Endothelial cell of umbilical vein (primary cell): Measurements from ENCODE around the gene SRGAP3. TPM values are rescaled to one million over a fixed set of nuclear protein-coding genes. Genes with fewer than 3 reads are reported as not detected.

Experiments used
- BruUV-seq: library from RNA; stranded (reverse); fragments of 400-500 nt; replicated peaks from 2 replicates; lab custom pipeline; 2021; lab: Mats Ljungman, UMichigan
- CTCF ChIA-PET: fragments of 300-600, 350-600 bp; sonication (Branson Sonifier 250); formaldehyde crosslinking; loops from one replicate; lab custom pipeline; 2021; ENCODE audit warnings: antibody characterized with exemption, inconsistent platforms; lab: Charles Lee
- POLR2A ChIA-PET: fragments of 300-600, 350-600 bp; sonication (Branson Sonifier 250); formaldehyde crosslinking; loops from one replicate; lab custom pipeline; 2021; ENCODE audit warnings: antibody characterized with exemption, inconsistent platforms; lab: Charles Lee
- DNase-seq: peaks from one replicate; pipeline ENCODE4 v3.0.0-alpha.2; 2011; ENCODE audit warnings: low read depth, low spot score
- FAIRE-seq: peaks from 2 replicates; lab custom pipeline; 2011; peaks lifted over from hg19 to GRCh38; lab: Jason Lieb, UNC
- H2AFZ ChIP-seq: 2 replicates; pipeline ENCODE4 v1.6.0; 2012; ENCODE audit warnings: low read depth, low read length, control low read depth, inconsistent platforms
- H3K27ac ChIP-seq: 2 replicates; pipeline ENCODE4 v1.5.1; 2011; ENCODE audit warnings: low read depth, mild to moderate bottlenecking, control low read depth, low read length, moderate library complexity; ENCODE audit not compliant: insufficient read depth
- H3K27me3 ChIP-seq, 2 experiments: 2 replicates each; pipeline versions ENCODE4 v1.6.0 to v1.6.1; 2011; ENCODE audit warnings: low read length in 2 of 2, mixed read lengths in 1 of 2; ENCODE audit not compliant: control insufficient read depth in 2 of 2, insufficient read depth in 2 of 2
- H3K36me3 ChIP-seq, 2 experiments: 2 replicates in 1 of 2; 3 replicates in 1 of 2; pipeline ENCODE4 v1.5.1; 2011; ENCODE audit warnings: low read length in 2 of 2, mild to moderate bottlenecking in 1 of 2, moderate library complexity in 1 of 2; ENCODE audit not compliant: control insufficient read depth in 2 of 2, insufficient read depth in 2 of 2; ENCODE audit errors: extremely low read depth in 1 of 2
- H3K4me1 ChIP-seq: 3 replicates; pipeline ENCODE4 v1.5.1; 2011; ENCODE audit warnings: mild to moderate bottlenecking, low read length; ENCODE audit not compliant: control insufficient read depth, insufficient read depth; ENCODE audit errors: extremely low read depth
- H3K4me2 ChIP-seq: 2 replicates; pipeline ENCODE4 v1.6.1; 2011; ENCODE audit warnings: low read length, control low read depth, mixed read lengths; ENCODE audit not compliant: insufficient read depth
- H3K4me3 ChIP-seq, 3 experiments: fragments of 200-600 bp in 1 of 3; sonication (generic), shearing (Covaris generic) in 1 of 3; replicated peaks in 1 of 3; 2 replicates each; pipeline ENCODE4 v1.5.1; 2011 to 2016; ENCODE audit warnings: control low read depth in 3 of 3, low read length in 3 of 3, mild to moderate bottlenecking in 2 of 3, inconsistent platforms in 1 of 3, low read depth in 1 of 3, moderate library complexity in 1 of 3; ENCODE audit not compliant: insufficient read depth in 1 of 3
- H3K79me2 ChIP-seq: 2 replicates; pipeline ENCODE4 v1.6.0; 2012; ENCODE audit warnings: low read length, inconsistent platforms; ENCODE audit not compliant: control insufficient read depth, insufficient read depth
- H3K9ac ChIP-seq: replicated peaks from 2 replicates; pipeline ENCODE3; 2011; ENCODE audit warnings: low read length, control low read depth; ENCODE audit not compliant: insufficient read depth; ENCODE audit errors: extremely low read depth
- H3K9me1 ChIP-seq: replicated peaks from 3 replicates; pipeline ENCODE4 v1.6.0; 2011; ENCODE audit warnings: mild to moderate bottlenecking, low read length; ENCODE audit not compliant: control insufficient read depth, insufficient read depth; ENCODE audit errors: extremely low read depth
- H3K9me3 ChIP-seq: replicated peaks from 2 replicates; pipeline ENCODE4 v1.5.1; 2012; ENCODE audit warnings: low read length, inconsistent platforms; ENCODE audit not compliant: control insufficient read depth, insufficient read depth
- H4K20me1 ChIP-seq: replicated peaks from 2 replicates; pipeline ENCODE3; 2011; ENCODE audit warnings: mild to moderate bottlenecking, low read length; ENCODE audit not compliant: control insufficient read depth, insufficient read depth; ENCODE audit errors: extremely low read depth
- EZH2 ChIP-seq: IDR thresholded peaks from 2 replicates; pipeline ENCODE4 v1.6.1; 2012; ENCODE audit warnings: borderline replicate concordance, low read depth, mild to moderate bottlenecking, moderate library complexity, low read length, inconsistent platforms; ENCODE audit not compliant: severe bottlenecking
- FOS ChIP-seq: IDR thresholded peaks from 2 replicates; pipeline ENCODE4 v1.6.1; 2011; ENCODE audit warnings: mild to moderate bottlenecking, low read length, moderate library complexity, borderline replicate concordance; ENCODE audit not compliant: insufficient read depth
- GATA2 ChIP-seq: IDR thresholded peaks from 2 replicates; pipeline ENCODE4 v1.7.0; 2011; ENCODE audit warnings: low read depth, mild to moderate bottlenecking, moderate library complexity, mixed read lengths, low read length; ENCODE audit not compliant: insufficient read length, insufficient read depth
- JUN ChIP-seq: IDR thresholded peaks from 2 replicates; pipeline ENCODE4 v1.6.1; 2011; ENCODE audit warnings: borderline replicate concordance, low read depth; ENCODE audit not compliant: insufficient read length, insufficient read depth
- MYC ChIP-seq: IDR thresholded peaks from one replicate; pipeline ENCODE4 v1.6.1; 2011; ENCODE audit warnings: mild to moderate bottlenecking, low read depth, low read length
- POLR2A ChIP-seq: IDR thresholded peaks from 2 replicates; pipeline ENCODE4 v1.6.1; 2012; ENCODE audit warnings: low read depth, mild to moderate bottlenecking, control low read depth, low read length
- POLR2AphosphoS5 ChIP-seq: IDR thresholded peaks from 2 replicates; pipeline ENCODE4 v1.6.1; 2012; ENCODE audit warnings: low read depth, mild to moderate bottlenecking, control low read depth, low read length, moderate library complexity; ENCODE audit not compliant: insufficient read depth
- dilution Hi-C: fragments of 300-500 bp; cut with MboI; formaldehyde crosslinking; loops from one replicate; pipeline ENCODE4 v1.15.0; 2019; ENCODE audit warnings: low sequenced_read_pairs; ENCODE audit not compliant: extremely low pct_ligation_motif_present
- intact Hi-C: fragments of 100-400 bp; cut with micrococcal nuclease; formaldehyde crosslinking; loops from one replicate; pipeline ENCODE4 v1.10.0; 2022
- polyA plus RNA-seq, 4 experiments: library from polyadenylated mRNA; depleted of rRNA in 3 of 4; stranded (reverse) in 3 of 4; unstranded in 1 of 4; fragments of >200 nt; gene quantifications; 2 replicates each; pipeline versions ENCODE4 v1.2.1 to v1.2.3, GENCODE V29; 2011 to 2012; ENCODE audit warnings: missing spikeins in 1 of 4
- total RNA-seq: library from RNA; stranded (reverse); gene quantifications from 2 replicates; pipeline ENCODE4 v1.2.3, GENCODE V29; 2021
- TF ChIP-seq, protein P1 (sequence below): IDR thresholded peaks from 2 replicates; pipeline ENCODE4 v1.6.1; 2011; ENCODE audit not compliant: insufficient read depth, insufficient read length
- TF ChIP-seq, protein P2 (sequence below), 2 donors: IDR thresholded peaks; 1 replicate in 1 of 2; 2 replicates in 1 of 2; pipeline ENCODE4 v1.5.1; 2011; ENCODE audit warnings: low read length in 2 of 2, mild to moderate bottlenecking in 2 of 2, moderate library complexity in 2 of 2, control low read depth in 1 of 2, inconsistent platforms in 1 of 2, low read depth in 1 of 2; ENCODE audit not compliant: insufficient read depth in 1 of 2; ENCODE audit errors: extremely low read depth in 1 of 2

The SRGAP3 gene
- total and polyA plus RNA-seq, 2 donors (not counting 3 experiments of a cell fraction or from before 2014, with no cell fraction given), result 0.06 TPM; not detected in 1

DNA sequence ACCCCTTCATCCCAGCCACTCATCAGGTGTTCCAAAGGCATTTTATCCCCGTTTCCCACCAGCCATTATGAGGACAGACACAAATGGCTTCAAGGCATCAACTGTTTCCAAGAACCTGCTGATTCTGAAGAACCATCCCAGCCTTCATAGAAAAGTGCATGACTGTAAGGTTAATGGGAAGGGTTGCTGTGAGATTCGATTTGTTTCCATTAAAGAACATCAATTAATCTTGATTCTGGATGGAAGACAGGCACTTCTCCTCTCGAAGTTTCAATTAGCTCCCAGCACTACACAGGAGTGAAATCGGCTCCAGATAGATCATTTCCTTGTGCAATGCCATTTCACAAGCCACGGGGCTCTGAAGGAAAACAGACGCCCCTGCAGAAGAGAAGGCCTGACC is 25.8 kb downstream of the SRGAP3 start:
- no peak overlapping the region for H3K27ac ChIP-seq
- dilution Hi-C loops, result no loop called here
- H3K4me2 ChIP-seq, result no peak overlapping the region
- H2AFZ ChIP-seq, result no peak overlapping the region
- H3K27me3 ChIP-seq, result no peaks in the 10 kb centered on the region
- H3K9ac ChIP-seq, result no peak overlapping the region
- no peaks in the 10 kb centered on the region for H3K9me1 ChIP-seq
- intact Hi-C loops, result no loop called here
- CTCF ChIA-PET, result no interaction called here
- H3K9me3 ChIP-seq, result no peaks in the 10 kb centered on the region
- POLR2A ChIA-PET, result no interaction called here
- FAIRE-seq, result no peak
- no peak for TF ChIP-seq EZH2
- TF ChIP-seq POLR2AphosphoS5, result no peak
- no peak for TF ChIP-seq GATA2
- no peak for TF ChIP-seq POLR2A
- TF ChIP-seq, protein P1, sequence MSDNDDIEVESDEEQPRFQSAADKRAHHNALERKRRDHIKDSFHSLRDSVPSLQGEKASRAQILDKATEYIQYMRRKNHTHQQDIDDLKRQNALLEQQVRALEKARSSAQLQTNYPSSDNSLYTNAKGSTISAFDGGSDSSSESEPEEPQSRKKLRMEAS, result no peak
- TF ChIP-seq FOS, result no peak
- TF ChIP-seq, protein P2, sequence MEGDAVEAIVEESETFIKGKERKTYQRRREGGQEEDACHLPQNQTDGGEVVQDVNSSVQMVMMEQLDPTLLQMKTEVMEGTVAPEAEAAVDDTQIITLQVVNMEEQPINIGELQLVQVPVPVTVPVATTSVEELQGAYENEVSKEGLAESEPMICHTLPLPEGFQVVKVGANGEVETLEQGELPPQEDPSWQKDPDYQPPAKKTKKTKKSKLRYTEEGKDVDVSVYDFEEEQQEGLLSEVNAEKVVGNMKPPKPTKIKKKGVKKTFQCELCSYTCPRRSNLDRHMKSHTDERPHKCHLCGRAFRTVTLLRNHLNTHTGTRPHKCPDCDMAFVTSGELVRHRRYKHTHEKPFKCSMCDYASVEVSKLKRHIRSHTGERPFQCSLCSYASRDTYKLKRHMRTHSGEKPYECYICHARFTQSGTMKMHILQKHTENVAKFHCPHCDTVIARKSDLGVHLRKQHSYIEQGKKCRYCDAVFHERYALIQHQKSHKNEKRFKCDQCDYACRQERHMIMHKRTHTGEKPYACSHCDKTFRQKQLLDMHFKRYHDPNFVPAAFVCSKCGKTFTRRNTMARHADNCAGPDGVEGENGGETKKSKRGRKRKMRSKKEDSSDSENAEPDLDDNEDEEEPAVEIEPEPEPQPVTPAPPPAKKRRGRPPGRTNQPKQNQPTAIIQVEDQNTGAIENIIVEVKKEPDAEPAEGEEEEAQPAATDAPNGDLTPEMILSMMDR (IDR thresholded peaks at IDR 0.05; ENCODE audit: extremely low read depth in 1 of 2, insufficient read depth in 1 of 2, low read depth in 1 of 2, low read length in 2 of 2), result no peak
- no peak for TF ChIP-seq MYC
- no peak for TF ChIP-seq JUN
- no peaks in the 10 kb centered on the region for H3K36me3 ChIP-seq
- H3K4me1 ChIP-seq, result no peaks in the 10 kb centered on the region
- no peak for DNase-seq
- H3K79me2 ChIP-seq, result no peaks in the 10 kb centered on the region
- no peaks in the 10 kb centered on the region for H4K20me1 ChIP-seq
- BruUV-seq, result no TSS peak
- H3K4me3 ChIP-seq, result no peak overlapping the region
